ENCODE results near the gene LIF.
A peak's percentile ranks its signal among the peaks of the same experiment; 100 is the strongest.
"Not testable (repeated sequence)": the region's sequence is repeated elsewhere in the genome, so short reads cannot be mapped to it uniquely, and the experiment has no call there.

The LIF gene

GRCh38 chr22:30204015-30204741 lies 42.4 kb downstream of the LIF start:
- no peak overlapping the region for H3K4me3 ChIP-seq
- no peaks in the 10 kb centered on the region for H3K27me3 ChIP-seq
- TF ChIP-seq, protein P1, sequence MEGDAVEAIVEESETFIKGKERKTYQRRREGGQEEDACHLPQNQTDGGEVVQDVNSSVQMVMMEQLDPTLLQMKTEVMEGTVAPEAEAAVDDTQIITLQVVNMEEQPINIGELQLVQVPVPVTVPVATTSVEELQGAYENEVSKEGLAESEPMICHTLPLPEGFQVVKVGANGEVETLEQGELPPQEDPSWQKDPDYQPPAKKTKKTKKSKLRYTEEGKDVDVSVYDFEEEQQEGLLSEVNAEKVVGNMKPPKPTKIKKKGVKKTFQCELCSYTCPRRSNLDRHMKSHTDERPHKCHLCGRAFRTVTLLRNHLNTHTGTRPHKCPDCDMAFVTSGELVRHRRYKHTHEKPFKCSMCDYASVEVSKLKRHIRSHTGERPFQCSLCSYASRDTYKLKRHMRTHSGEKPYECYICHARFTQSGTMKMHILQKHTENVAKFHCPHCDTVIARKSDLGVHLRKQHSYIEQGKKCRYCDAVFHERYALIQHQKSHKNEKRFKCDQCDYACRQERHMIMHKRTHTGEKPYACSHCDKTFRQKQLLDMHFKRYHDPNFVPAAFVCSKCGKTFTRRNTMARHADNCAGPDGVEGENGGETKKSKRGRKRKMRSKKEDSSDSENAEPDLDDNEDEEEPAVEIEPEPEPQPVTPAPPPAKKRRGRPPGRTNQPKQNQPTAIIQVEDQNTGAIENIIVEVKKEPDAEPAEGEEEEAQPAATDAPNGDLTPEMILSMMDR (IDR thresholded peaks at IDR 0.05) = no peak
- no peaks in the 10 kb centered on the region for H3K36me3 ChIP-seq
- H3K27ac ChIP-seq = peak overlapping the region; percentile 16 to 38
- peaks cover 0 to 47% (median 32%) of the 10 kb centered on the region in 4 donors for H3K4me1 ChIP-seq
- no peaks in the 10 kb centered on the region for H3K9me3 ChIP-seq
- intact Hi-C loops (cut with DNase I; ENCODE audit: low total_unique reads) = no loop called here
- no peak for DNase-seq

GRCh38 chr22:30202531-30203006 lies 44.0 kb downstream of the LIF start:
- H3K27ac ChIP-seq = peak overlapping the region in 1 of 2 donors; percentile 10
- no peaks in the 10 kb centered on the region for H3K9me3 ChIP-seq
- TF ChIP-seq, protein P1 (IDR thresholded peaks at IDR 0.05) = no peak
- intact Hi-C loops (cut with DNase I; ENCODE audit: low total_unique reads) = no loop called here
- H3K4me3 ChIP-seq = no peak overlapping the region
- H3K36me3 ChIP-seq = no peaks in the 10 kb centered on the region
- no peaks in the 10 kb centered on the region for H3K27me3 ChIP-seq
- DNase-seq = peak in 1 of 2 donors; percentile 33
- peaks cover 0 to 36% (median 23%) of the 10 kb centered on the region in 4 donors for H3K4me1 ChIP-seq

DNA sequence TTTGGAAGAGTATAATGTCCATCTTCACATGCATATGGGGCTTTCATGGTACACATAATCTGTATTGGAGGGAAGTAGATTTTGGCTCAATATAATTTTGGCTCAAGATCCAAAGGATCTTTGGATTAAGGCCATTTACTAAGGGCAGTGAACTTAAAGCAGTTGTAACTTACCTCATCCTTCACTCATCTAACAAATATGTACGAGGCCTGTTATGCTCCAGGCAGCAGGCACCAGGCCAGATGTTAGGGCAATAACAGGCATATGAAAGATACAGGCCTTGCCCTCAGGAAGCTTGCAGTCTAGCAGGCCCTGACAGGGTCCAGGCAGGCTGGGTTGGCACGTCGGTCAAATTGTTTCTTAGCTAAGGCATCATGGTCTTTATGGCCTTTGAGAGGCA lies 44.6 kb downstream of the LIF start:
- intact Hi-C loops (cut with DNase I; ENCODE audit: low total_unique reads) = no loop called here
- Histone ChIP-seq H3K4me3 (no peak overlapping the region), H3K4me1 (peaks cover 0 to 36% (median 26%) of the 10 kb centered on the region in 4 donors), H3K27ac (no peak overlapping the region), H3K36me3 (no peaks in the 10 kb centered on the region), H3K9me3 (no peaks in the 10 kb centered on the region), H3K27me3 (no peaks in the 10 kb centered on the region)
- TF ChIP-seq, protein P1 (IDR thresholded peaks at IDR 0.05) = no peak
- DNase-seq = no peak

- H3K27ac ChIP-seq; H3K27me3 ChIP-seq; DNase-seq; H3K36me3 ChIP-seq; H3K4me3 ChIP-seq; H3K9me3 ChIP-seq; intact Hi-C loops (cut with DNase I; ENCODE audit: low total_unique reads): not testable (repeated sequence)
- H3K4me1 ChIP-seq = peaks cover 4 to 38% (median 29%) of the 10 kb centered on the region in 4 donors
Observed at GRCh38 chr22:30200905-30201304, 45.7 kb downstream of the LIF start.

DNA sequence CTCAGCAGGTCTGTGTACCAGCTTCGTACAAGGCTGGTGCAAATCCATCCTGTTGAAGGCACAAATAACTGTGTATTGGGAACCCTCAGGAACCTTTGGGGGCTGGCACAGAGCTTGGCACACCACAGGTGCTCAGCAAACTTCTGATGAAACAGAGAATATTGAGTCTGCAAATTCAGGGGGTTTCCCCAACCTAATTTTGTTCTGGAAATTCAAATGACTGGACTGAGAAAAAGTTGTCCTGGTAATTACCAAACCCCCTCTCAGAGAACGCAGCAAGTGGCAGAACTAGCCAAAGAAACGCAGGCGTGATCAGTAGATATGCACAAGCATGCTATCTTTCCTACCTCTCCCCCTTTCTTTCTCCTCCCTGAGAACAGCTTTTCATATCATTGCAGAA lies 47.6 kb downstream of the LIF start:
- Histone ChIP-seq H3K9me3 (no peaks in the 10 kb centered on the region), H3K4me1 (peaks cover 4 to 29% (median 23%) of the 10 kb centered on the region in 4 donors), H3K36me3 (no peaks in the 10 kb centered on the region), H3K27me3 (no peaks in the 10 kb centered on the region), H3K27ac (no peak overlapping the region), H3K4me3 (no peak overlapping the region)
- no peak for DNase-seq
- TF ChIP-seq, protein P1 (IDR thresholded peaks at IDR 0.05) = no peak
- intact Hi-C loops (cut with DNase I; ENCODE audit: low total_unique reads) = no loop called here

- Histone ChIP-seq H3K4me3 (no peak overlapping the region), H3K36me3 (no peaks in the 10 kb centered on the region), H3K27ac (no peak overlapping the region), H3K9me3 (no peaks in the 10 kb centered on the region), H3K27me3 (no peaks in the 10 kb centered on the region), H3K4me1 (peaks cover 4 to 29% (median 23%) of the 10 kb centered on the region in 4 donors)
- intact Hi-C loops (cut with DNase I; ENCODE audit: low total_unique reads) = no loop called here
- DNase-seq = no peak
- TF ChIP-seq, protein P1 (IDR thresholded peaks at IDR 0.05) = no peak
Observed at GRCh38 chr22:30198152-30198825, 48.3 kb downstream of the LIF start.
